Activated CD4-positive, alpha-beta T cell treated with anti-CD3 and anti-CD28 coated beads for 36 hours (primary cell): ENCODE data around the gene NEDD4L. TPM values are rescaled to one million over a fixed set of nuclear protein-coding genes. Genes with fewer than 3 reads are reported as not detected.

Experiments used
- ATAC-seq: fragments of 200-7000 bp; cut with Tn5 transposase; one replicate; pipeline ENCODE4 v1.10.0; 2021; ENCODE audit warnings: mild to moderate bottlenecking, moderate library complexity
- CTCF ChIA-PET: fragments of 350-600 bp; sonication (Branson Sonifier 250); formaldehyde crosslinking; loops from one replicate; lab custom pipeline; 2021; ENCODE audit warnings: antibody characterized with exemption; lab: Charles Lee
- POLR2A ChIA-PET: fragments of 350-600 bp; sonication (Branson Sonifier 250); formaldehyde crosslinking; loops from one replicate; lab custom pipeline; 2021; ENCODE audit warnings: antibody characterized with exemption, inconsistent platforms; lab: Charles Lee
- DNase-seq: peaks from one replicate; pipeline ENCODE4 v3.0.0-alpha.2; 2020
- H3K27ac Mint-ChIP-seq: one replicate; pipeline ENCODE4 v1.8.0; 2021; ENCODE audit warnings: mixed read lengths
- H3K27me3 Mint-ChIP-seq: one replicate; pipeline ENCODE4 v1.8.0; 2021; ENCODE audit warnings: mixed read lengths
- H3K36me3 Mint-ChIP-seq: one replicate; pipeline ENCODE4 v1.8.0; 2021; ENCODE audit warnings: low read depth, mixed read lengths
- H3K4me1 Mint-ChIP-seq: one replicate; pipeline ENCODE4 v1.8.0; 2021; ENCODE audit warnings: mixed read lengths
- H3K4me3 Mint-ChIP-seq: one replicate; pipeline ENCODE4 v1.8.0; 2021; ENCODE audit warnings: mild to moderate bottlenecking, moderate library complexity, mixed read lengths
- H3K9me3 Mint-ChIP-seq: one replicate; pipeline ENCODE4 v1.8.0; 2021; ENCODE audit warnings: low read depth, mixed read lengths
- intact Hi-C, 2 experiments: fragments of 100-400 bp; cut with DNase I in 1 of 2; cut with micrococcal nuclease in 1 of 2; formaldehyde crosslinking; loops; one replicate each; pipeline versions ENCODE4 v1.14.2 to v1.15.1; 2022 to 2024; cut with DNase I, micrococcal nuclease
- total RNA-seq, 2 experiments: library from RNA; stranded (reverse); gene quantifications; one replicate each; pipeline ENCODE4 v1.2.3, GENCODE V29; 2021

NEDD4L gene
- total RNA-seq, 2 experiments from 2014 or later = 6.4 to 6.8 TPM

DNA sequence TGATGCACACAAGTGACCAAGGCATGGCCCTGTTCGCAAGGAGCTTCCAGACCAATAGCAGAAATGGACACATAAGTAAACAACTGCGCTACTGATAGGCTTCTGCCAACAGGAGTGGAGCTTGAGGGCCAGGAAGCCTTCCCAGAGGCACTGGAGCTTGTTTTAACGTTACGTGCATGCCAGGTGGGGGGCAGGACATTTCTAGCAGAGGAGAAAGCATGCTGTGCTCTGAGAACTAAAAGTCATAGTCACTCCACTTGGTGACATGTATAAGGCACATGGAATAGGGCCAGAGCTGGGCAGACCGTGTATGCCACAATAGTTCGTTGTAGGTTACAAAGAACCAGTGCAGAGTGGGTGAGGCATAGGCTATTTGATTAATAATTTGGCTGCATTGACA lies 184.2 kb downstream of the NEDD4L start:
- Mint-ChIP-seq H3K27ac (no peak overlapping the region), H3K9me3 (no peaks in the 10 kb centered on the region), H3K4me3 (no peak overlapping the region), H3K36me3 (no peaks in the 10 kb centered on the region), H3K4me1 (peaks cover 6% of the 10 kb centered on the region), H3K27me3 (peaks cover 2% of the 10 kb centered on the region)
- DNase-seq (no peak), ATAC-seq (no peak)
- POLR2A ChIA-PET = no interaction called here
- CTCF ChIA-PET = no interaction called here
- intact Hi-C loops = no loop called here

DNA sequence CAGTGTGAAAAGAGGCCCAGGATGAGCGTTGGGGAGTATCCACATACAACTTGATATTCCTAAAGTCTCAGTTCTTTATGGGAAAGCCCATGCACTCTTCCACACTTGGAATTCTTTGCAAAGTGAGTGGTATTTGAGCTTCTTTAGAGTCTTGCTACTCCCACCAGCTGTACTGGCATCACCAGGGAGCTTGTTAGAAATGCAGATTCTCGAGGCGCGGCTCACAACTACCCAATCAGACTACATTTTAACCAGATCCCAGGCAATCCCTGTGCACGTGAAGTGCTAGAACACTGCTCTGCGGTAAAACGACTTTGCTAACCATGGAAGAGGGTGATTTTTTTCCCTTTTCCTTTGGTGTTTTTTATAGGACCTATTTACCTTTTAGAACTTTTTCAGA lies 184.7 kb downstream of the NEDD4L start:
- ChIA-PET CTCF (interaction anchor here (0.6 kb wide), 1 partner anchor 734 kb away, joined by 4 read pairs; no protein-coding TSS in a partner anchor), POLR2A (no interaction called here)

DNA sequence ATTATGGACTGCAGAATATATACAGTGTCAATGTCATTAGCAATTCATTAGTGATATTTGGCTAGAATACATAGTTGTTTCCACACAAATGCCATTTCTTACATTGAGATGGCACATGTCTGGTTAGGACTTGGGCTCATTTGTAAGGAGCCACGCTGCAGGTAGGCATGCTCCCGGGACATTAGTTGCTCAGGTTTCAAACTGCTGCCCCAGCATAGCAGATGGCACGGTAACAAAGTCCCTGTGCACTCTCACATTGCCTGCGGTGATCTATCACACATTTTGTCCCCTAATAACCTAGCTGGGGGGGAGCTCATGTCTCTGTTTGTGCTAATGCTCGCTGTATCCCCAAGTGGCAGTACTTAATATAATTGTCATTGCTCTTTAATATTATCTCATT lies 185.1 kb downstream of the NEDD4L start:
- intact Hi-C loops = no loop called here
- POLR2A ChIA-PET = no interaction called here
- Mint-ChIP-seq H3K27me3 (peaks cover 2% of the 10 kb centered on the region), H3K27ac (no peak overlapping the region), H3K4me3 (no peak overlapping the region), H3K9me3 (no peaks in the 10 kb centered on the region), H3K36me3 (no peaks in the 10 kb centered on the region), H3K4me1 (peaks cover 6% of the 10 kb centered on the region)
- DNase-seq (no peak), ATAC-seq (no peak)
- CTCF ChIA-PET = interaction anchor here (0.6 to 1.5 kb wide), 2 partner anchors 734 to 856 kb away, joined by 3 to 4 read pairs; no protein-coding TSS in a partner anchor

More for the DNA sequence above, 184.7 kb downstream of the NEDD4L start:
- Mint-ChIP-seq H3K4me3 (no peak overlapping the region), H3K27ac (no peak overlapping the region), H3K36me3 (no peaks in the 10 kb centered on the region), H3K27me3 (peaks cover 2% of the 10 kb centered on the region), H3K9me3 (no peaks in the 10 kb centered on the region), H3K4me1 (peaks cover 6% of the 10 kb centered on the region)
- intact Hi-C loops = no loop called here
- DNase-seq (no peak), ATAC-seq (no peak)

DNA sequence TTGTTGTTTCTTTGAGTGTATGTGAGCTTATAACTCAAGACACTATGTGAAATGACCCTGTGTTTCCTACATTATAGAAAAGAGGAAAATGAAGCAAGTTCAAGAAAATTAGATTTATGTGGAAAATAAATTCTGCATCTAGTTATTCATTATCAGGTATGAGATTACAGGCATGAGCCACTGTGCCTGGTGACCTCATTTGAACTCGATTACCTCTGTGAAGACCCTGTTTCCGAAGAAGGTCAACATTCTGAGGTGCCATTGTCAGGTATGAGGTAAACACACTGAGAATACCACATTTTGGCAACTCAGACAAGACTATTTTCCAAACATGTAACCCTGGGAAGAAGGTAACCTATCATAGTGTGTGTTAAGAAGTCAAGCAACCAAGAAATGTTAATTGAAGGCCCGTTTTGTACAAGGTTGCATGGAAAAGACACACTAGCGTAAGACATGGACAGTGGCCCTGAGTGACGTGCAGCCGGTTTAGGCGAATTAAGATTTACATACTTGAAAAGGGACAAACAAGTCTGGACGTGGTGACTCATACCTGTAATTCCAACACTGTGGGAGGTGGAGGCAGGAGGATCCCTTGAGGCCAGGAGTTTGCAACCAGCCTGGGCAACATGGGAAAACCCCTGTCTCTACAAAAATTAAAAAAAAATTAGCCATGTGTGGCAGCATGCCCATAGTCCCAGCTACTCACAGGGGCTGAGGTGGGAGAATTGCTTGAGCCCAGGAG lies 186.6 kb downstream of the NEDD4L start:
- POLR2A ChIA-PET = no interaction called here

DNA sequence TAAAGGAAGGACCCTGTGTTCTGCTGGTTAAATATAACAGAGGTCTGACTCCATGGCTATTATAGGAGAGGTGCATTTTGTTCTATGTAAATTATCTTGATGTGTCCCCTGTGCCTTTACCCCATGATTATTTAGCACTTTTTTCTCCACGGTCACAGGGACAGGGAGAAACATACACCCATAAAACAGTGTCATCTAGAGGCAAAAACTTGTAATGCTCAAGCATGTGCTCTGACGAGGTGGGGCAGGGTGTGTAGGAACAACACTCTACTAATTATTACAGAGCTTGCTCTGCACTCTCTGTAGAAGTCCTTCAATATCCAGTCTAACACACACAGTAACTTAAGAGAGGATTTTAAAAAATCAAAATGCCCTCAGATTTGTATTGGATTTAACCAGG lies 187.9 kb downstream of the NEDD4L start:
- DNase-seq (no peak), ATAC-seq (no peak)
- no peak overlapping the region for H3K4me3 Mint-ChIP-seq
- H3K27me3 Mint-ChIP-seq = no peaks in the 10 kb centered on the region
- H3K36me3 Mint-ChIP-seq = no peaks in the 10 kb centered on the region
- intact Hi-C loops = no loop called here
- no peaks in the 10 kb centered on the region for H3K4me1 Mint-ChIP-seq
- H3K9me3 Mint-ChIP-seq = no peaks in the 10 kb centered on the region
- H3K27ac Mint-ChIP-seq = no peak overlapping the region
- ChIA-PET CTCF (no interaction called here), POLR2A (no interaction called here)

More for the DNA sequence above, 186.6 kb downstream of the NEDD4L start:
- ATAC-seq (no peak), DNase-seq (no peak)
- Mint-ChIP-seq H3K4me3 (no peak overlapping the region), H3K36me3 (no peaks in the 10 kb centered on the region), H3K27me3 (peaks cover 2% of the 10 kb centered on the region), H3K27ac (no peak overlapping the region), H3K4me1 (no peaks in the 10 kb centered on the region), H3K9me3 (no peaks in the 10 kb centered on the region)
- CTCF ChIA-PET = interaction anchor here (1.5 kb wide), 1 partner anchor 855 kb away, joined by 3 read pairs; no protein-coding TSS in a partner anchor
- intact Hi-C loops = no loop called here

DNA sequence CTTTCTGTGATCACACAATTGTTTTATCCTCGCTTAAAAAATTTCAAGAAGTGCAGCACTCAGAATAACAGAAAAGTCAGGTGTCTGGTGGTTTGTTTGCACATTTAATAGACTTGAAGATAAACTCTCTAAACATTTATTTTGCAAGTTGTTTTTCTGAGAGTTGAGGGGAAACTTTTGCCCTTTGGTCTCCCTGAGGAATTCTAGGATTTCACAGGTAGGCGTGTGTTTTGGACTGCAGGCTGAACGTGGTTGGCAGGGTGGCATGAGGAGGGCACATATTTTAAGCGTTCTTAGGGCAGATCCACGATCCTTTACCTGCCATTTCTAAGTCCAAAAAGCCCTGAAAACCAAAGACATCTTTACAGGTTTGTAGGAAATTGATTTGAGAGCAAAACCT lies 188.6 kb downstream of the NEDD4L start:
- Mint-ChIP-seq H3K4me1 (no peaks in the 10 kb centered on the region), H3K27ac (no peak overlapping the region), H3K27me3 (no peaks in the 10 kb centered on the region), H3K36me3 (no peaks in the 10 kb centered on the region), H3K9me3 (no peaks in the 10 kb centered on the region), H3K4me3 (no peak overlapping the region)
- intact Hi-C loops = no loop called here
- no peak for DNase-seq
- no peak for ATAC-seq
- CTCF ChIA-PET = no interaction called here
- POLR2A ChIA-PET = no interaction called here

DNA sequence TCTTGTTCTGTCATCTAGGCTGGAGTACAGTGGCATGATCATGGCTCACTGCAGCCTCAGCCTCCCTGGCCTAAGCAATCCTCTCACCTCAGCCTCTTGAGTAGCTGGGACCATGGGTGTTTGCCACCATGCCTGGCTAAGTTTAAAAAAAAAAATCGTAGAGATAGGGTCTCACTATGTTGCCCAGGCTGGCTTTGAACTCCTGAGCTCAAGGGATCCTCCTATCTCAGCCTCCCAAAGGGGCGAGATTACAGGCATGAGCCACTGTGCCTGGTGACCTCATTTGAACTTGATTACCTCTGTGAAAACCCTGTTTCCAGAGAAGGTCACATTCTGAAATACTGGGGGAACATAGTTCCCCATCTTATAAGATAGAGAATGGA lies 190.3 kb downstream of the NEDD4L start:
- CTCF ChIA-PET = interaction anchor here (0.7 kb wide), 1 partner anchor 196 kb away, joined by 3 read pairs; no protein-coding TSS in a partner anchor

DNA sequence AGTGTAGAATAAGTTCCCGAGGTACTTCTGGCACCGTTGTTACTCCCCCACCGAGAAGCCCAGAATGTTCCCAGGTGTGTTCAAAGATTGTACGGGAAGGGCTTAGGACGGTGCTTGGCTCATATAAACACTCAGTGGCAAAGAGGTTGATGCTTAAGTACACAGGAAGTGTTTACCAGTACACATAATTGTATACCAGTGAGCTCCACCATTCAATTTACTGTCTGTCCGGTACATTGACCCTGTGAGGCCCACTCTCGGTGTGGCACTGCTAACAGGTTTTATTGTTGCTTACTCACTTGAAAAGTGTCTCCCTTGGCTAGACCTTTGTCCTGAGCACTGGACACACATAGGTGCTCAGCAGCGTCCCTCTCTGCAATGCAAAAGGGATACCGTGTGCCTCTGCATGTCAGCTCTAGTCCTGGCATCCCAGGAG lies 191.0 kb downstream of the NEDD4L start:
- no peak for ATAC-seq
- Mint-ChIP-seq H3K27me3 (no peaks in the 10 kb centered on the region), H3K9me3 (no peaks in the 10 kb centered on the region), H3K27ac (no peak overlapping the region), H3K4me1 (no peaks in the 10 kb centered on the region), H3K36me3 (no peaks in the 10 kb centered on the region), H3K4me3 (no peak overlapping the region)
- POLR2A ChIA-PET = no interaction called here
- DNase-seq = no peak
- intact Hi-C loops = no loop called here
- CTCF ChIA-PET = interaction anchor here (0.7 kb wide), 1 partner anchor 196 kb away, joined by 3 read pairs; no protein-coding TSS in a partner anchor

More for the DNA sequence above, 190.3 kb downstream of the NEDD4L start:
- Mint-ChIP-seq H3K4me3 (no peak overlapping the region), H3K27ac (no peak overlapping the region), H3K36me3 (no peaks in the 10 kb centered on the region), H3K4me1 (no peaks in the 10 kb centered on the region), H3K9me3 (no peaks in the 10 kb centered on the region), H3K27me3 (no peaks in the 10 kb centered on the region)
- no peak for DNase-seq
- no peak for ATAC-seq
- intact Hi-C loops = no loop called here
- POLR2A ChIA-PET = no interaction called here

DNA sequence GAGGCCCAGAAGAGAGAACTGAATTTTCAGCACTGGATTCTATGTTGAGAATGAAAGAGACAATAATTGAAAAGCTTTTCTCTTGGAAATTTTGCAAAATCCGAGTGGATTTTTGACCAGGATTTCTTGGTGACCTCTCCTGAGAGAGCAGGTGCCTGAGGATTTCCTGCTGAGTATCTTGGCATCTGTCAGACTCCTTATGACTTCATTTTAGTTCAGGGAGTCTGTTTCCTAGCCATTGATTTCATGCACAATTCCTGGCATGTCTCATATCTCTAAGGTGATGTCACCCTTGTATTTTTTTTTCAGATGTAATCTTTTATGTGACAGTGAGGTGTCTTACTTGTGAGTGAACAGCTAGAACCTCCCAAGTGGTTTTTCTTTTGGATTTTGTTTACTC lies 195.9 kb downstream of the NEDD4L start:
- DNase-seq = no peak
- no peaks in the 10 kb centered on the region for H3K36me3 Mint-ChIP-seq
- H3K4me1 Mint-ChIP-seq = no peaks in the 10 kb centered on the region
- ATAC-seq = no peak
- ChIA-PET POLR2A (no interaction called here), CTCF (no interaction called here)
- intact Hi-C loops = no loop called here
- H3K4me3 Mint-ChIP-seq = no peak overlapping the region
- H3K27me3 Mint-ChIP-seq = no peaks in the 10 kb centered on the region
- no peak overlapping the region for H3K27ac Mint-ChIP-seq
- H3K9me3 Mint-ChIP-seq = no peaks in the 10 kb centered on the region

DNA sequence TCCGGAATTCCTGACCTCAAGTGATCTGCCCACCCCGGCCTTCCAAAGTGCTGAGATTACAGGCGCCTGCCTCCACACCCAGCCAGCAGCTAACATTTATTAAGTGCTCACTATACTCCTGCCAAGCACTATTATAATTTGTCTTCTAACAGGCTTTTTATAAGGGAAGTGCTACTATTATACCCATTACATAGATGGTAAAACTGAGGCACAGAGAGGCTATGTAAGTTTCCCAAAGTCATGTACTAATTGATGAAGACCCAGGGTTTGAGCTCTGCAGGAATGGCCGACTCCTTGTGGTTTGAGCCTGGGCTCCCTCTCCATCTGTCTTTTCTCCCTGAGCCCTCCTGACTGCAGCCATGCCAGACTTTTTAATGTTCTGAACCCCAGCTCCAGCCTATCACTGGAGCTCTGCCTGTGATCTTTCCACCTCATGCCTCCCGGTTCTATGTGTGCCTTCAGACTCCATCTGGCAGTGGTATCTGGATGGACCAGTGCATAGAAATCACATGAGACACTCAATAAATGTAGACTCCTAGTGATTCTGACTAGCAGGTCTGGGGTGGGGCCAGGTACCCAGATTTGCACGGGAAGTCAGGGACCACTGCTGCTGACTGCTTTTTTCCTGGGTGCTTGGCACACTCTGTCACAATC lies 197.1 kb downstream of the NEDD4L start:
- ChIA-PET POLR2A (no interaction called here), CTCF (no interaction called here)
- DNase-seq (no peak), ATAC-seq (no peak)
- intact Hi-C loops = no loop called here
- Mint-ChIP-seq H3K27ac (no peak overlapping the region), H3K4me1 (no peaks in the 10 kb centered on the region), H3K27me3 (no peaks in the 10 kb centered on the region), H3K36me3 (no peaks in the 10 kb centered on the region), H3K4me3 (no peak overlapping the region), H3K9me3 (no peaks in the 10 kb centered on the region)

DNA sequence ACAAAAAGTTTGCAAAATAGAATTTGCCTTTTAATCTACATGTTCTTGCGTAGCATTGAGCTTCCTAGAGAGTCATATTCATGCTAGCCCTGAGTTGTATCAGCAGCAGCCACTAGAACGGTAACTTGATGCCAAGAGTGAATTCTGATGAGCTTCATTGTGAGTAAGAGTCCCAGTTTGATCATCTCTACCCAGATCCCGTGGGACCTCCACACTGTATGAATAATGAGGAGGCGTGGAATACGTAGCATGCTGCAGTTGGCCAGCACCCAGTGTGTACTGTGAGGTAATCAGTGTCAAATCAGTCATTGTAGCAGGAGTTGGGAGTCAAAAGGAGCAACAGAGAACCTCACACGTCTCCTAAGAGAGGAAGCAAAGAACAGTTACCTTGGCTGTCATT lies 197.9 kb downstream of the NEDD4L start:
- Mint-ChIP-seq H3K36me3 (no peaks in the 10 kb centered on the region), H3K27ac (no peak overlapping the region), H3K27me3 (no peaks in the 10 kb centered on the region), H3K4me1 (no peaks in the 10 kb centered on the region), H3K9me3 (no peaks in the 10 kb centered on the region), H3K4me3 (no peak overlapping the region)
- ChIA-PET CTCF (no interaction called here), POLR2A (no interaction called here)
- no peak for DNase-seq
- no peak for ATAC-seq
- intact Hi-C loops = no loop called here

DNA sequence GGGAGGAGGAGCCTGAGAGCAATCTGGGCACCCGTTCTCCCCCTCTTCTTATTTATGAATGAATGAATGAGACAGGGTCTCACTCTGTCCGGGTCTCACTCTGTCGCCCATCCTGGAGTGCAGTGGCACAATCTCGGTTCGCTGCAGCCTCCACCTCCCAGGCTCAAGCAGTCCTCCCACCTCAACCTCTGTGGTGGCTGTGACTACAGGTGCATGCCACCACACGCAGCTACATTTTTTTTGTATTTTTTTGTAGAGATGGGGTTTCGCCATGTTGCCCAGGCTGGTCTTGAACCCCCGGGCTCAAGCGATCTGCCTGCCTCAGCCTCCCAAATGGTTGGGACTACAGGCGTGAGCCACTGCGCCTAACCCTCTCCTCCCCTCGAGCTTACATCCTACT lies 198.4 kb downstream of the NEDD4L start:
- no peak overlapping the region for H3K4me3 Mint-ChIP-seq
- H3K27ac Mint-ChIP-seq = no peak overlapping the region
- ATAC-seq (no peak), DNase-seq (no peak)
- intact Hi-C loops = no loop called here
- no peaks in the 10 kb centered on the region for H3K9me3 Mint-ChIP-seq
- POLR2A ChIA-PET = no interaction called here
- no peaks in the 10 kb centered on the region for H3K36me3 Mint-ChIP-seq
- H3K27me3 Mint-ChIP-seq = no peaks in the 10 kb centered on the region
- no peaks in the 10 kb centered on the region for H3K4me1 Mint-ChIP-seq
- CTCF ChIA-PET = interaction anchor here (1.1 kb wide), 1 partner anchor 17 kb away, joined by 4 read pairs; no protein-coding TSS in a partner anchor
